GM21529 (cell line): ENCODE results near the gene ZNF701.
"Not testable (repeated sequence)": the region's sequence is repeated elsewhere in the genome, so short reads cannot be mapped to it uniquely, and the experiment has no call there.

ENCODE experiments used
- ATAC-seq: cut with Tn5 transposase; IDR thresholded peaks from one replicate; pipeline ENCODE4 v1.9.1; 2021; ENCODE audit not compliant: unreplicated experiment

The ZNF701 gene

GRCh38 chr19:52570000-52570861 lies at the start of gene ZNF701:
Gene ZNF701 (plus strand): TSS chr19:52570287. CDS start chr19:52574148, 3,861 bp downstream.
- ATAC-seq = peak; percentile 96

GRCh38 chr19:52522551-52522950 lies 47.5 kb upstream of the ZNF701 start:
- ATAC-seq = no peak

GRCh38 chr19:52524086-52524485 lies 46.0 kb upstream of the ZNF701 start:
- ATAC-seq = no peak

- peak; percentile 84 for ATAC-seq
These were observed 42.7 kb upstream of the ZNF701 start, which contains the start of gene ZNF808 for GRCh38 chr19:52527134-52527955. Gene ZNF808 (plus strand): TSS chr19:52527668. CDS start chr19:52543285, 15,617 bp downstream.

GRCh38 chr19:52527956-52528351 lies 42.1 kb upstream of the ZNF701 start:
- ATAC-seq = peak; percentile 3

- ATAC-seq = no peak
These were observed 37.6 kb upstream of the ZNF701 start for GRCh38 chr19:52532480-52532879.

- no peak for ATAC-seq
These were observed 36.2 kb upstream of the ZNF701 start for GRCh38 chr19:52533901-52534300.

GRCh38 chr19:52535385-52535770 lies 34.7 kb upstream of the ZNF701 start:
- not testable (repeated sequence) for ATAC-seq

GRCh38 chr19:52535771-52536447 lies 34.2 kb upstream of the ZNF701 start:
- peak; percentile 83 for ATAC-seq

GRCh38 chr19:52536448-52536800 lies 33.7 kb upstream of the ZNF701 start:
- peak; percentile 25 for ATAC-seq

- ATAC-seq = not testable (repeated sequence)
These were observed 31.3 kb upstream of the ZNF701 start for GRCh38 chr19:52538815-52539214.

- not testable (repeated sequence) for ATAC-seq
These were observed 28.9 kb upstream of the ZNF701 start for GRCh38 chr19:52541176-52541575.

GRCh38 chr19:52541608-52542007 lies 28.5 kb upstream of the ZNF701 start:
- no peak for ATAC-seq

GRCh38 chr19:52542541-52542940 lies 27.5 kb upstream of the ZNF701 start:
- not testable (repeated sequence) for ATAC-seq

- no peak for ATAC-seq
These were observed 27.0 kb upstream of the ZNF701 start for GRCh38 chr19:52542984-52543664.

GRCh38 chr19:52554216-52554971 lies 15.7 kb upstream of the ZNF701 start:
- no peak for ATAC-seq

GRCh38 chr19:52557231-52557995 lies 12.7 kb upstream of the ZNF701 start:
- no peak for ATAC-seq

GRCh38 chr19:52558732-52559445 lies 11.2 kb upstream of the ZNF701 start:
- ATAC-seq = not testable (repeated sequence)

GRCh38 chr19:52561611-52562010 lies 8.5 kb upstream of the ZNF701 start:
- ATAC-seq = not testable (repeated sequence)
